Naive thymus-derived CD8-positive, alpha-beta T cell (primary cell): ENCODE data around the gene FARP1. TPM values are rescaled to one million over a fixed set of nuclear protein-coding genes. Genes with fewer than 3 reads are reported as not detected.

Experiments used
- ATAC-seq, 2 donors: fragments of 150-1000 bp; cut with Tn5 transposase in 1 of 2; sonication (Bioruptor Pico), chemical (Tn5 transposase) in 1 of 2; 1 replicate in 1 of 2; 2 replicates in 1 of 2; pipeline ENCODE4 v1.10.0; 2021; ENCODE audit warnings: mild to moderate bottlenecking in 2 of 2, moderate library complexity in 2 of 2
- POLR2A ChIA-PET: fragments of 350-600 bp; sonication (Branson Sonifier 250); formaldehyde crosslinking; loops from one replicate; lab custom pipeline; 2021; ENCODE audit warnings: antibody characterized with exemption; lab: Charles Lee
- DNase-seq, 10 donors: peaks; one replicate each; pipeline versions ENCODE4 v3.0.0 to v3.0.0-alpha.2; 2020 to 2022
- H3K27ac Mint-ChIP-seq, 10 donors: one replicate each; pipeline ENCODE4 v1.8.0; 2020 to 2022; ENCODE audit warnings: mild to moderate bottlenecking in 10 of 10, mixed read lengths in 10 of 10, moderate library complexity in 4 of 10, inconsistent platforms in 1 of 10
- H3K27me3 Mint-ChIP-seq, 5 donors: one replicate each; pipeline ENCODE4 v1.8.0; 2021 to 2022; ENCODE audit warnings: mixed read lengths in 5 of 5
- H3K36me3 Mint-ChIP-seq, 3 donors: one replicate each; pipeline ENCODE4 v1.8.0; 2020 to 2022; ENCODE audit warnings: mixed read lengths in 3 of 3, mild to moderate bottlenecking in 2 of 3, inconsistent platforms in 1 of 3
- H3K4me1 Mint-ChIP-seq, 4 donors: one replicate each; pipeline ENCODE4 v1.8.0; 2021 to 2022; ENCODE audit warnings: mixed read lengths in 4 of 4
- H3K4me3 Mint-ChIP-seq, 10 donors: one replicate each; pipeline ENCODE4 v1.8.0; 2020 to 2022; ENCODE audit warnings: mild to moderate bottlenecking in 10 of 10, mixed read lengths in 10 of 10, moderate library complexity in 6 of 10, inconsistent platforms in 1 of 10
- H3K9me3 Mint-ChIP-seq, 9 donors: one replicate each; pipeline ENCODE4 v1.8.0; 2020 to 2022; ENCODE audit warnings: mixed read lengths in 9 of 9, mild to moderate bottlenecking in 3 of 9, inconsistent platforms in 1 of 9, moderate library complexity in 1 of 9
- polyA plus RNA-seq, 3 donors: library from polyadenylated mRNA; unstranded; fragments of 300-500 nt; fragmentation: Illumina TruSeq; gene quantifications; one replicate each; pipeline ENCODE4 v1.2.3, GENCODE V29; 2021
- total RNA-seq, 8 experiments: library from RNA in 2 of 8; stranded (reverse) in 2 of 8; gene quantifications; one replicate each; pipeline ENCODE4 v1.2.3 and lab custom pipeline; 2021 to 2026

FARP1 gene
- total and polyA plus RNA-seq, 5 experiments from 2014 or later: 0.03 to 0.55 (median 0.22) TPM

DNA sequence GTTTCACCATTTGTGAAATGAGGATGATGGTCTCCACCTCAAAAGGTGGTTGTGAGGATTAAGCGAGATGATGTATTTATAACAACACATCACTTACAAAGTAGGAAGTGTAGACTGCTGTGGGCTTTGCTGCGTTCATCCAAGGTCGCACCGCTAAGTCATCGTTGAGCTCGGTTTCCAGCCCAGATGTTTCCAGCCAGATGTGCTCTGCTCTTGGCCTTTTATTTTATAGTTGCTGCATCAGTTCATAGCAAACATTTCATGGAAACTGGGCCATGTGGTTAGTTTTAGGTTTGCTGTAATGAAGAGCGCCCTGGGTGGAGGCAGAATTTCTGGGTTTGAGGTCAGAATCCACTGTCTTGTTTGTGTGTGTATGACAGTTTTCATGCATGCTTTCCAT lies 110.6 kb downstream of the FARP1 start:
- H3K4me3 Mint-ChIP-seq: no peak overlapping the region
- no peaks in the 10 kb centered on the region for H3K9me3 Mint-ChIP-seq
- no peaks in the 10 kb centered on the region for H3K36me3 Mint-ChIP-seq
- no peaks in the 10 kb centered on the region for H3K4me1 Mint-ChIP-seq
- peaks cover 0 to 8% (median 4%) of the 10 kb centered on the region in 5 donors for H3K27me3 Mint-ChIP-seq
- POLR2A ChIA-PET: no interaction called here
- ATAC-seq: no peak
- no peak overlapping the region for H3K27ac Mint-ChIP-seq
- no peak for DNase-seq

DNA sequence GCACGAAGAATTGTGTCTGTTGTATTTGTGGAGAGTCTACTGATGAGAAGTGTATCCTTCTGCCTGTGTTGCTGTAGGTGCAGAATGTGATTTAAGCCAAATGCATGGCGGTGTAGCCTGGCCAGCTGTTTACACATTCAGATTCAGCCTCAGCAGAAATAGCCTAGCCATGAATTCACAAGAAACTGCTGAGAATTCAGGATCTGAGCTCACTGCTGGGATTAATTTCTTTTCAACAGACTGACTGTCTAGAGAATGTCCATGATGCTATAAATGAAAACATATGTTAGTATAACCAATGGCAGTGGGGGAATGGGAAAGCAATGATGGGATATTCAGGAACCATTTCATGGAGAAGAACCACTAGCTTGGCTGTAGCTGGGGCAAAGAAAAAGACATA lies 111.6 kb downstream of the FARP1 start:
- no peak for ATAC-seq
- Mint-ChIP-seq H3K9me3 (no peaks in the 10 kb centered on the region), H3K4me3 (no peak overlapping the region), H3K27me3 (peaks cover 0 to 4% (median 2%) of the 10 kb centered on the region in 5 donors), H3K4me1 (no peaks in the 10 kb centered on the region), H3K27ac (no peak overlapping the region), H3K36me3 (no peaks in the 10 kb centered on the region)
- no peak for DNase-seq
- POLR2A ChIA-PET: no interaction called here

DNA sequence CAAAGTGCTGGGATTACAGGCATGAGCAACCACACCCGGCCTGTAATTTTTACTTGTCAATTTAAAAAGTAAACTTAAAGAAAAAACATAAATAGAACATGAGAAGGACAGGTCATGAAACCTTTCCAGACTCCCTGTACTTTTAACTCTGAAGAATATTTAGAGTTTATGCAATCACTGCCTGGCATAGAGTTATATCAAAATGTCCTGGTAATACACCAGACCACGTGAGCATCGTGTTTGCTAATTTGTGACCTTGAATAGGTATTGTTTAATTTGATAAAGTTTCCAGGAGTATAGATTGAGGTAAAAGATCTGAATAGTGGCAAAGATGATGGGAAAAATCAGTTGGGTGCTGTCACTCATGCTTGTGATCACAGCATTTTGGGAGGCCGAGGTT lies 115.3 kb downstream of the FARP1 start:
- POLR2A ChIA-PET: no interaction called here
- Mint-ChIP-seq H3K27ac (no peak overlapping the region), H3K36me3 (no peaks in the 10 kb centered on the region), H3K27me3 (peaks cover 0 to 3% (median 0%) of the 10 kb centered on the region in 5 donors), H3K9me3 (no peaks in the 10 kb centered on the region), H3K4me3 (no peak overlapping the region), H3K4me1 (no peaks in the 10 kb centered on the region)
- no peak for DNase-seq
- ATAC-seq: no peak

DNA sequence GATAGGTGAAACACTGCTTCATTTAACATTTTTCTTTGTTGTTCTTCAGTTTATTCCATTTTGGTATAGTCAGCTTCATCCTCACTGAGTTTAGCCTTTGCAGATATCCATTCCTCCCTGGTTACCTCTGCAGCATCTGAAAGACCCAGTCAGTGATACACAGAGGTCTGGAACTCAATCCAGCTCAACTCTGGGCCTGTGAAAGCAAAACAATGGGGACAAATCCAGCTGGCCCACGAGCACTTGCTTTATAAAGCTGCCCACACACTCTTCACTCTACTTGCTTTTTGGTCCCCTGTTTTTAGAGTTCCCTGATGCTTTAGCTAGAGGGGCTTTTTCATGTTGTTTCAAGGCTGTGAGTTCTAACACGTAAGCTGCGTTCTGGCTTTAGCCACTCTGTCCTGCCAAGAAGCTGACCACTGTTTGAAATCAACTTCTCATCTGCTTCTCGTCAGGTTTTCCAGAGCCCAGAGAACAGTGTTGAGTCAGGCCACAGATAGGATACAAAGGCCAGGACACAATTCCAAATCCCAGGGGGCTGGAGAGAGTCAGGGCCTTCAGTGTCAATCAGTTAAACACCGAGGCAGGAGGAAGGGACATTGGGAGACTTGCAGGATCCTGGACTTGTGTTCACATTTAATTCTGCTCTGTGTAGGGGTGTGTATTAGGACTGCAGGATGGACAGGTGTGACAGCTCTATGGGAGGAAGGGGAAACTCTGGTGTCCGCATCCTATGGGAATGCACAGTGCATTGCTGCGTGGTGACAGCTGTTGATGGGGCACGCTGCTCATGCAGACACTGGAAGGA lies 117.7 kb downstream of the FARP1 start:
- no peak for DNase-seq
- POLR2A ChIA-PET: no interaction called here
- no peak overlapping the region for H3K4me3 Mint-ChIP-seq
- no peaks in the 10 kb centered on the region for H3K9me3 Mint-ChIP-seq
- no peaks in the 10 kb centered on the region for H3K4me1 Mint-ChIP-seq
- H3K36me3 Mint-ChIP-seq: no peaks in the 10 kb centered on the region
- H3K27me3 Mint-ChIP-seq: peaks cover 0 to 3% (median 0%) of the 10 kb centered on the region in 5 donors
- peak overlapping the region in 1 of 10 donors; percentile 34 for H3K27ac Mint-ChIP-seq
- ATAC-seq: no peak

DNA sequence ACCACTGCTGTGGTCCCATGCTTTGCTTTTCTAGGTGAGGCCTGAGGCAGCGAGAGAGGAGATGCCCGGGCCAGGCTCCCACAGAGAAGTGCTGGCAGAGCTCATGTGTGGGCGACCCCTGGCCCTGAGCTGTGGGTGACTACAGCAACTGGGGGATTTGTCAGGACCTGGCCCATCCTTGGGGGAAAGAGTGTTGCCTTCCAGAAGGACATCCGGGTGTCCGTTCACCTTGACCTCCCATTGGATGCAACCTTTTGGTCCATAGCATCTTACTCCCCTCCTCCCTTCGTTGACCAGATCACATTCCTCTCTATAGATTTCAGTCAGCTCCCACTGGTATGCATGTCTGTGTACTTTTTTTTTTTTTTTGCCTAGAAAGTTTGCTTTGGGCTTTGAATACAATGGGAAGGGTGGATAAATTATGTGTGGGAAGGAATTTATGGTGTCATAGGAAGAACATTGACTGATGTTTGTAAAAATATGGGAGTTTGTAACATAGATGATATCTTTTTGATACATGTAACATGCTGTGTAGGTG lies 118.3 kb downstream of the FARP1 start:
- DNase-seq: no peak
- ATAC-seq: no peak
- no peak overlapping the region for H3K27ac Mint-ChIP-seq
- H3K4me3 Mint-ChIP-seq: no peak overlapping the region
- H3K4me1 Mint-ChIP-seq: no peaks in the 10 kb centered on the region
- H3K27me3 Mint-ChIP-seq: peaks cover 0 to 3% (median 0%) of the 10 kb centered on the region in 5 donors
- H3K9me3 Mint-ChIP-seq: no peaks in the 10 kb centered on the region
- POLR2A ChIA-PET: no interaction called here
- H3K36me3 Mint-ChIP-seq: no peaks in the 10 kb centered on the region

DNA sequence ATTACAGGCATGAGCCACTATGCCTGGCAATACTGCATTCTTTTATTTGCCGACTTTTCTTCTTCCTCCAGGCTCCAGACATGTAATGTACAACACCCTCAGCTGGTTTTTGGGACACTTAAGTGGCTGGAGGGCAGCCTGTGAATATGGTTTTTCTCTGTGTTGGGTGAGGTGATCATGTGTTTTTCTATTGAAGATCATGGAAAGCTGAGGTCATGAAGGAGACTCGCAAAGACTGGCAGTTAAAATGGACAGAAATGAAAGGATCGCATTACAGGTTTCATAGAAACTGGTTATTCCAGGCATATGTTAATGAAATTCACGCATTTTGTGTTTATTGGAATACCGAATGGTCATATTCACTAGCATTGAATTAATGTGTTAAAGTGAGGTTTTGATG lies 119.4 kb downstream of the FARP1 start:
- DNase-seq (no peak), ATAC-seq (no peak)
- Mint-ChIP-seq H3K4me1 (no peaks in the 10 kb centered on the region), H3K9me3 (no peaks in the 10 kb centered on the region), H3K4me3 (no peak overlapping the region), H3K36me3 (no peaks in the 10 kb centered on the region), H3K27ac (no peak overlapping the region), H3K27me3 (peaks cover 0 to 3% (median 0%) of the 10 kb centered on the region in 5 donors)
- POLR2A ChIA-PET: no interaction called here

DNA sequence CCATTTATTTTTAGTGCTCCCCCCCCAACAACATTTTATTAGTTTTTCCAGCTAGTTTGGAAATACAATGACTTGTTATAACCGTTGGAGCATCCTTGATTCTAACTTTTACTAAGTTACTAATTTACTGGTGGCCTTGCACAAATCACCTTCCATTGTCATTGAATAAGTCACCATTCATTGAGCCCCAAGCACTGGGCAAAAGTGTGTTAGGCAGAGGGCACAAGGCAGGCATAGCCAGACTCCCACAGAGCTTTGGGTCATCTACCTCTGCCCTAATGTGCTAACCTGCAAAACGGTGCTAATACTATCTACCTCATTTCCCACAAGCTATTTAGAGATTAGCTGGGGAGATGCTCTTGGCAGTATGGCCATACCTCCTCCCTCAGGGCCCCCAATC lies 120.9 kb downstream of the FARP1 start:
- Mint-ChIP-seq H3K4me1 (no peaks in the 10 kb centered on the region), H3K4me3 (no peak overlapping the region), H3K36me3 (no peaks in the 10 kb centered on the region), H3K9me3 (no peaks in the 10 kb centered on the region), H3K27me3 (peaks cover 0 to 3% (median 0%) of the 10 kb centered on the region in 5 donors), H3K27ac (no peak overlapping the region)
- POLR2A ChIA-PET: no interaction called here
- DNase-seq: no peak
- ATAC-seq: no peak

DNA sequence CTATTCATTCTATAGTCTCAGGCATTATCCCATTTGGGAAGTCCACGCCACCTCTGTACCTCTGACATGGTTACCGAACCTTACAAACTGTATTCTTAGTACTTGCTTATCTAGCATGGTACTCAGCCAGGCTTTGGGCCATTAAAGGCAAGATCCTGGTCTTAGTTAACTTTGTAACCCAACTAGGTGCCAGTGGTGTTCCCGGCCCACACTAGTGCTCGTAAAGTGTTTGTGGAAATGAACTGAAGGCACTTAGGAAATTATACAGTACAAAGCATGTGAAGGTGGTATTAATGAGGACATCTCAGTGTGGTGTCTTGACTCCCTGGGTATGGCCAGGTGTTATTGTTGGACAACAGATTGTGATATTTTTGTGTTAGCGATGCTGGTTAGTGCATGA lies 122.0 kb downstream of the FARP1 start:
- no peaks in the 10 kb centered on the region for H3K4me1 Mint-ChIP-seq
- H3K9me3 Mint-ChIP-seq: no peaks in the 10 kb centered on the region
- no peak overlapping the region for H3K4me3 Mint-ChIP-seq
- H3K27me3 Mint-ChIP-seq: peaks cover 0 to 3% (median 0%) of the 10 kb centered on the region in 5 donors
- DNase-seq: no peak
- no peak overlapping the region for H3K27ac Mint-ChIP-seq
- no peaks in the 10 kb centered on the region for H3K36me3 Mint-ChIP-seq
- POLR2A ChIA-PET: no interaction called here
- no peak for ATAC-seq

DNA sequence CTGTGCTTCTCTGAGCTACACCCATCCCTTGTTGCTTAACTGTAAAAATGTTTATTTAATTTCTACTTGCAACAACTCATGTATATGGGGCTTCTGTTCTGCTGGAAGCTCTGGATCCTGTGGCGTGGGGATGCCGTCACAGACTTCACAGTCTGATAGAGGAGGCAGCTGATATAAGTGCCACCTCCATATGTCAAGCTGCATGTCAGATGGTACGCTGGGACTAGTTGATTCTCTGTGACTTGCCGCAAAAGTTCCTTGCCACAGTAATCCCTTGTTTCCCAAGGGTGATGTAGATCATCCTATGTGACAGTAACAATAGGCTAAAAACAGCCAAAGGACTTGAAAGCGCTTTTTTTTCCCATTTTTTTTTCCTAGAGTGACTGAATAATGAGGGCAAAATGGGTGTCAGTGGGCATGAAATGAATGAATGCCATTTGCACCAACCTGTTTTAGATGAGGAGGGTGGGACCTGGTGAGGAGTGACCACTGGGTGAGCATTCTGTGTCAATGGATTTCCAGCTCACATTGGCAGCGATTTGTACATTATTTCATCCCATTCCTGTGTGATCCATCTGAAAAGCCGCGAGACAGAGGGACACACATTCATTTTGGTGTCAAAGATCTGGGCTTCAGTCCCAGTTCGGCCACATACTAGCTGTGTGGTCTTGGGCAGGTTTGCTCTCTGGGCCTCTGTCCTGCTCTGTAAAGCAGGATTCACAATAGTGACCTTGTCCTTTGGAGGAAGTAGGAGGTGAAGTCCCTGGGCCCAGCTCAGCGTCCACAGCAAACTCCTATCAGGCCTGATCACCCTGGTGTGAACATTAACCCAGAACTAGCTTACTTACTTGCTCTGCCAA lies 123.0 kb downstream of the FARP1 start:
- POLR2A ChIA-PET: no interaction called here
- Mint-ChIP-seq H3K4me1 (no peaks in the 10 kb centered on the region), H3K4me3 (no peak overlapping the region), H3K9me3 (no peaks in the 10 kb centered on the region), H3K27ac (no peak overlapping the region), H3K36me3 (no peaks in the 10 kb centered on the region), H3K27me3 (peaks cover 0 to 3% (median 0%) of the 10 kb centered on the region in 5 donors)
- DNase-seq: no peak
- no peak for ATAC-seq

DNA sequence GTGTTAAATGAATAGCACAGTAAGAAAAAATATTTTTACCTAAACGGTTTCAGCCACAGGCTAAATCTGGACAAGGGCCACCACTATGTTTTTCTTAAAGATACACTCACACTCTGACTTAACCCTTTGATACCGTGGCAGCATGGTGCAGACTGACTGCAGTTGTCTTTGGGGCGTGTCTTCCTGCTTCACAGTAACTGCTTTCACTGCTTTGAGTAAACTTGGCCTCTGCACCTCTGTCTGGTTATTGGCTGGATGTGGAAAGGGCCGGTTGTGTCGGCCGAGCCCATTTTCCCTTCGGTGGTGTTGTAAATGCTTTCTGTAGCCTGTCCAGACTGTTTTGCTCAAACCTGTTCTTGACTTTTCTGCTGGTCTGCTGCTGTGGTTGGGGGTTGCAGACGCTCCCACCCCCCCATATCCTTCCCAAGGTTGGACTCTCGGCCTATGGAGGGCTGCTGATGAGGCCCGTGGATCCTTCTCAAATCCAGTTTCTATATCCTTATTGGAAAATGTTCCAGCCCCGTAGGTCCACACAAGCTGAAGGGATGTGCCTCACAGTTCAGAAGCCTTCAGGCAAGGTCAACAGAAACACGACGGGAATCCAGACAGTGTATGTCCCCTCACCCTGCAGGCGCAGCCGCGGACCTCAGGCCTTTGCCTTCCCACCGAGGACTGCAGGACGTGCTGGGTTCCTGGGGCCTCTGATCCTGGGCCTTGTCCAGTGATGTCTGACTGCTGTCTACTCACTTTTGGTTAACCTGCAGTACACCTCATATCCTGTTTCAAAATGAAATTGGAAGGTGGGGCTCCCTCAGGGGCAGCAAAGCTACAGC lies 124.4 kb downstream of the FARP1 start:
- Mint-ChIP-seq H3K27ac (no peak overlapping the region), H3K27me3 (peaks cover 0 to 2% (median 0%) of the 10 kb centered on the region in 5 donors), H3K4me1 (no peaks in the 10 kb centered on the region), H3K36me3 (no peaks in the 10 kb centered on the region), H3K4me3 (no peak overlapping the region), H3K9me3 (no peaks in the 10 kb centered on the region)
- ATAC-seq (no peak), DNase-seq (no peak)
- POLR2A ChIA-PET: no interaction called here

DNA sequence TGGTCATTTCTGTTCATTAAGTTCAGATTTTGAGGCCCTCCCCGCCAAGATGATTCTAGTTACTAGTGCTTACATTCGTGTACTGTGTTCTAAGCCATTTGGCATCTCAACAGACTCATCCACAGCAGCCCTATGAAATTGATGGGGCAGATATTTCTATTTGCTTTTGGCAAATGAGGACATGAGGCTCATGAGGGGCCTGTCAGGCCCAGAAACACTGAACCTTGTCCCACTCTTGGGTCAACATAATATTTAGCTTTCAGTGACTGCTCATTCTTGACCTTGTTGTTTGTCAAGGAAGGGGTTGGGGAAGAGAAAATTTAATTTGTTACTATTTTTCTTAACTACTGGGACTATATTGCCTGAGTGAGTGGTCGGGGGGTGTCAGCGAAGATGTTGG lies 126.5 kb downstream of the FARP1 start:
- Mint-ChIP-seq H3K9me3 (no peaks in the 10 kb centered on the region), H3K4me1 (no peaks in the 10 kb centered on the region), H3K27me3 (peaks cover 0 to 2% (median 0%) of the 10 kb centered on the region in 5 donors), H3K4me3 (no peak overlapping the region), H3K36me3 (no peaks in the 10 kb centered on the region), H3K27ac (no peak overlapping the region)
- POLR2A ChIA-PET: no interaction called here
- ATAC-seq (no peak), DNase-seq (no peak)

DNA sequence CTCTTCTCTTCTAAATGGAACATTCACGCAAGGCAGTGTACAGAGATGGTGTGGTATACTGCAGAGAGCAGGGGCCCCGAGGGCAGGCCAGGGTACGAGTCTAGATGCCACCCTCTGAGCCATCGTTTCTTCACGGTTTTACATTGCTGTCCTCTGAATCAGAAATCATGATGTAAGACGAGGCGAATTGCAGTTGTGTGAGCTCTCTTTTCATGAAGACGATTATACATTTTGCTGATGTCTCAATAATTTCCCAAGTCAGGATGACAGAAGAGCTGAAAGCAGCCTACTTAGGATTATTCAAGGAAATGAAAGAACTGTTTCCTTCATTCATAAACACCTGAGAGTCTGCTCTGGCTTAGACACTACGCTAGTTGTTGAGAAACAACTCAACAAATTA lies 127.9 kb downstream of the FARP1 start:
- H3K36me3 Mint-ChIP-seq: no peaks in the 10 kb centered on the region
- no peaks in the 10 kb centered on the region for H3K4me1 Mint-ChIP-seq
- POLR2A ChIA-PET: no interaction called here
- H3K27ac Mint-ChIP-seq: no peak overlapping the region
- no peak for DNase-seq
- no peaks in the 10 kb centered on the region for H3K9me3 Mint-ChIP-seq
- no peak overlapping the region for H3K4me3 Mint-ChIP-seq
- H3K27me3 Mint-ChIP-seq: peaks cover 0 to 2% (median 0%) of the 10 kb centered on the region in 5 donors
- ATAC-seq: no peak
